ENCODE results near the gene TOR4A. TPM values are rescaled to one million over a fixed set of nuclear protein-coding genes. Genes with fewer than 3 reads are reported as not detected.

TOR4A gene
- total and polyA plus RNA-seq, 9 of the 15 experiments (the other 6 are each of a cell fraction or from before 2014, with no cell fraction given), result 3.9 to 49.2 (median 8.8) TPM

GRCh38 chr9:137235424-137236237, 41.9 kb upstream of the TOR4A start (continued):
- peak; percentile 18 to 36 (median 27); a peak in 3 of 6 replicates for TF ChIP-seq CTCF (IDR thresholded peaks at IDR 0.05 in 2 of 3, conservative IDR thresholded peaks at IDR 0.05 in 1 of 3; ENCODE audit: insufficient read depth in 2 of 3, low read depth in 1 of 3, low read length in 3 of 3)
- TF ChIP-seq EP400 (IDR thresholded peaks at IDR 0.05), result no peak

GRCh38 chr9:137236238-137236935, 41.1 kb upstream of the TOR4A start:
- Histone ChIP-seq H3K4me3 (no peak overlapping the region), H3K27me3 (ENCODE audit: control insufficient read depth in 2 of 2, insufficient read depth in 2 of 2, low read length in 2 of 2) (no peaks in the 10 kb centered on the region), H3K4me1 (replicated peaks in 1 of 2; ENCODE audit: control insufficient read depth in 2 of 2, insufficient read depth in 2 of 2, low read length in 2 of 2) (peaks cover 16 to 92% of the 10 kb centered on the region in 2 experiments), H2AFZ (ENCODE audit: low read depth, low read length) (no peak overlapping the region), H3K36me3 (ENCODE audit: control insufficient read depth, insufficient read depth, low read length) (peaks cover 4% of the 10 kb centered on the region; the same call in 1 of the 3 replicates), H3K9me1 (ENCODE audit: control insufficient read depth, insufficient read depth, low read length) (peaks cover 4% of the 10 kb centered on the region), H3K4me2 (ENCODE audit: insufficient read depth, low read length) (peak overlapping the region; percentile 40), H3K27ac (ENCODE audit: extremely low read depth, low read depth, low read length) (peak overlapping the region; percentile 42), H3K9ac (ENCODE audit: insufficient read depth in 1 of 2, low read depth in 2 of 2, low read length in 2 of 2) (peak overlapping the region; percentile 9 to 88; a peak in 2 of 4 replicates), H3K79me2 (ENCODE audit: control insufficient read depth, insufficient read depth, low read length) (peaks cover 30% of the 10 kb centered on the region), H4K20me1 (replicated peaks; ENCODE audit: control insufficient read depth, insufficient read depth, low read length) (no peaks in the 10 kb centered on the region), H3K9me3 (replicated peaks; ENCODE audit: control insufficient read depth, insufficient read depth, low read depth, low read length) (no peaks in the 10 kb centered on the region)
- ChIA-PET POLR2A (interaction anchor here (0.6 to 1.3 kb wide), 5 partner anchors 41 to 233 kb away, joined by 3 to 5 read pairs (median 4); partner anchors contain the start of gene TOR4A), CTCF (ENCODE audit: low intra/inter-chr PET ratio) (interaction anchor here (0.6 to 1.6 kb wide), 7 partner anchors 19 to 207 kb away, joined by 3 to 11 read pairs (median 4); partner anchors contain the start of genes ANAPC2, NELFB, NPDC1 and SSNA1)
- intact Hi-C loops (cut with micrococcal nuclease) (no loop called here), in situ Hi-C loops (cut with MboI) (loop anchor here (25.0 kb wide), 1 partner anchor 449 kb away; the partner anchor contains the start of genes CCDC183 and TMEM141)
- 7% methylated on average over 14 of the region's 31 CpGs for WGBS (ENCODE audit: insufficient coverage, low coverage, missing lambda C conversion rate)
- BruUV-seq (replicated peaks), result no TSS peak
- DNase-seq (ENCODE audit: extremely low read depth in 1 of 4, low spot score in 3 of 4) (peak; percentile 91 to 97 (median 94)), ATAC-seq (peak; percentile 73), FAIRE-seq (peak; percentile 95)
- TF ChIP-seq KLF10 (CRISPR knock-in tag; IDR thresholded peaks at IDR 0.05) (no peak), MEF2D (tag; conservative IDR thresholded peaks at IDR 0.05; ENCODE audit: low read depth) (no peak), TAF15 (IDR thresholded peaks at IDR 0.05; ENCODE audit: low read depth, low read length) (no peak), HMG20A (CRISPR knock-in tag; conservative IDR thresholded peaks at IDR 0.05) (no peak), ZNF436 (CRISPR knock-in tag; IDR thresholded peaks at IDR 0.05) (no peak), SIN3A (IDR thresholded peaks at IDR 0.05; ENCODE audit: borderline replicate concordance in 2 of 2, control insufficient read depth in 1 of 2, low read depth in 2 of 2, low read length in 2 of 2) (peak; percentile 44 to 73; a peak in 1 of 4 replicates), CC2D1A (IDR thresholded peaks at IDR 0.05) (peak; percentile 72; the same call in 1 of the 2 replicates), ZNF133 (CRISPR knock-in tag; IDR thresholded peaks at IDR 0.05) (no peak), HNRNPUL1 (IDR thresholded peaks at IDR 0.05; ENCODE audit: low read length) (no peak), ZNF717 (CRISPR knock-in tag; IDR thresholded peaks at IDR 0.05) (no peak), NR2F6 (CRISPR knock-in tag; IDR thresholded peaks at IDR 0.05) (no peak), IRF9 (tag; IDR thresholded peaks at IDR 0.05) (no peak), HNRNPK (IDR thresholded peaks at IDR 0.05; ENCODE audit: low read depth, low read length, poor library complexity, severe bottlenecking) (no peak)
